SH-SY5Y (cell line): Measurements from ENCODE around the gene SHANK2.

ENCODE experiments used
- GATA2 ChIP-seq: IDR thresholded peaks from 2 replicates; pipeline ENCODE4 v1.6.1; 2011; ENCODE audit warnings: mild to moderate bottlenecking, low read depth, low read length
- GATA3 ChIP-seq: IDR thresholded peaks from 2 replicates; pipeline ENCODE4 v1.6.1; 2011; ENCODE audit warnings: low read depth, mild to moderate bottlenecking, low read length, moderate library complexity

GRCh38 chr11:71228961-71229360, 23.4 kb downstream of the SHANK2 start:
- TF ChIP-seq GATA2 (no peak), GATA3 (no peak)
